GM21526 (cell line): ENCODE measurements around the gene RHOG.
"Not testable (repeated sequence)": the region's sequence is repeated elsewhere in the genome, so short reads cannot be mapped to it uniquely, and the experiment has no call there.

Experiments used
- ATAC-seq: cut with Tn5 transposase; IDR thresholded peaks from one replicate; pipeline ENCODE4 v1.9.1; 2021; ENCODE audit warnings: moderate library complexity; ENCODE audit not compliant: unreplicated experiment, low FRiP score

Gene RHOG

GRCh38 chr11:3840870-3841425, at the start of gene RHOG:
Gene RHOG (minus strand): TSS chr11:3840959. CDS start chr11:3828138, 12,821 bp downstream.
- peak; percentile 36 for ATAC-seq

GRCh38 chr11:3890014-3890413, 49.3 kb upstream of the RHOG start:
- no peak for ATAC-seq

DNA sequence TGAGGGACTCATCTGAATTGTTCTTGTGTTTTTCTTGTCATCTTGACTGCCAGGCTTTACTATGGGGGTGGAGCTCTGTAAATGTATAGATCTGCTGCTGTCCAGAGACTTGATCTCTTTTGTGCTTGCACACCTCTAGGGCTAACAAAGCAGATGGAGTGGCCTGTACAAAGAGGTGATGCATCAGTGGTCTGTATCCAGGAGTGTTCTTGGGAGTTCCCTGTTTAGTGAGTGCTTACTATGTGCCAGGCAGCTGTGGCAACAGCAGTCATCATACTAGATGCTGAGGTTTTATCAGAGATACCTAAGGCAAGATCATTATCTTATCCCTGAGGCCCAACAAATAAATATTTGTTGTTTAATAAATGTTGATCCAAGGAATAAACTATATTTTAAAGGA, 48.1 kb upstream of the RHOG start:
- ATAC-seq, result no peak

DNA sequence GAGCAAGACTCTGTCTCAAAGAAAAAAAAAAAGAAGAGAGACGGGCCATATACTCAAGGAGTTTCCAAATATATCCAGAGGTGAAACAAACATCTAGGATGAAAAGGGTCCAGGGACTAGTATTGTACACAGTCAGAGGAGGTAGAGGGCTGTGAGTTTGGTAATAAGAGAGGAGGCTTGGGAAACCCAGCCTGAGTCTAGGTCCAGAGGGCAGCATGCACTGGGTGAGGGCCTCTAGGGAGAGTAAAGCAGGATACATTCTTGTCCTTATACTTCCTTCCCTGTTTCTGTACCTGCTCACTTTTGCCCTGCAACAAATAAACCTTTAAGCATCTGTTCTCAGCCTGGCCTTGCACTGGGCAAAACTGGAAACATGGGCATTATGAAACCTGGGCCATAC, 46.2 kb upstream of the RHOG start:
- ATAC-seq, result no peak

GRCh38 chr11:3885855-3886254, 45.1 kb upstream of the RHOG start:
- ATAC-seq, result no peak

GRCh38 chr11:3882655-3883054, 41.9 kb upstream of the RHOG start:
- no peak for ATAC-seq

DNA sequence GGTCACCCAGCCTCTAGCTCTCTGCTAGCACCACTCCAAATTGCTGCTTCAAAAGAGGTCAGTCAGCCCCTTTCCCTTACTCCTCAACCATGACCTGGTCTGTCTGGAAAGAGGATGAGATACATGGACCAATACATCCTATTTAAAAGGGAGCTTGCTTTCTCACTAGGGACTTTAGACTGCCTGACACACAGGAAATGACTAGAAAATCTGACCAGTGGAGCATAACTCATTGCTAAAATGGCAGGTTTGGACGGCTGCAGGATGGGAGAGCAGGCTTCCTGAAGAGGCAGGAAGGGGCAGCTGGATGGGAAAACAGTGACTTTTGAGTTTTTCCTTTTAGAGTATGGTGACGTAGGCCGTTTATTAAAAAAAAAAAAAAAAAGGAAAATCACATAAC, 40.0 kb upstream of the RHOG start:
- ATAC-seq, result no peak

DNA sequence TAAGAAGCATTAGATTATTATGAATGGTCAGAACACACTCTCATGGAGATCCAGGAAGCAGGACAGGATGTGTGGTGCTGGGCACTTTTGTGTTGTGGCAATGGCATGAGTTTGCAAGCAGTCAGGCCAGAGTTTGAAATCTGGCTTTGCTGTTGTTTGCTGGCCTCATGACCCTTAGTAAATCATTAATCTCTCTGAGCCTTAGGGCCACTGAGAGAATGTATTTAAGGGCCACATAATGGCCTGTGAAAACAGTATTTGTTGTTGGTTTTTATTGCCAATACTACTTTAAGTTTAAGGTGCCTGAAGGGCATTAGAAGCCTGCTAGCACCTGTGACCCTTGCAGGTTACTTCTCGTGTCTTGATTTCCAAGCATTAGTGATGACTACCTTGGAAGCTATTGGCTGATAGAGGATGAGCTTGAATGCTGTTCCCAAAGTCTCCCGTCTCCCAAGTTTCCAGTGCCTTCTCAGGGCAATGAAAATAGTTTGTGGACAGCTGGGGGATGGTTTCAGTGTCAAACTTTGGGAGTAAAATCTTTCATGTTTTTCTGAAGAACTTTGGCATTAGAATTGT, 39.3 kb upstream of the RHOG start:
- no peak for ATAC-seq

DNA sequence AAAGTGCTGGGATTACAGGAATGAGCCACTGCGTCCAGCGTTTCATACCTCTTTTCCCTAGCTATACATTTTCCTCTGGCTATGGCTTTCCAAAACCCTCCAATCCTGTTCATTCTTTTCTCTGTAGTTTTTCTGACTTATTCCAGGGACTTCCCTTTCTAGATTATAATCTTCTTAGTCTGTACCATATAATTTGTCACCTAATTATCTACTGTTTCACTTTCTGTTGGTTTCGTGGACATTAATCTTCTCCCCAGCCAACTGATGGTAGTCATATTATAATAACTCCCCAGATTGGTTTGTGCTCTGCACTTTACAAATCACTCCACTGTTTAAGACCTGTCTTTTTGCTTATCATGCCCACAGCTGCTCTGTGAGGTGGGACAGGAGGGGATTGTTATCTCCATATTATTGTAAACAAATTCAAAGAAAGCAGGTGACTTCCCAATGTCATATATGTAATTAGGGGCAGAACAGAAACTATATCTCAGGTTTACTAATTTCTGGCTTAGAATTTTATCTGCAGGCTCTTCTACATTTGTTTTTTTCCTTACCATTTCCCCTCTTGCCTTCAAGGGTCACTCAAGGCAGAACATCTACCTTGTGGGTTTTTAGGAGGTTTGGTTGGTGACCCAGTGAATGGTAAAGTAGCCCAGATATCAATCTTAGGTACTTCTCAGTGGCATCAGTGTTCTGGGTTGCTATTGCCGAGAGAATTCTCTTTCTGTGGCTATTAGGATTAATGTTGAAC, 38.6 kb upstream of the RHOG start:
- no peak for ATAC-seq

DNA sequence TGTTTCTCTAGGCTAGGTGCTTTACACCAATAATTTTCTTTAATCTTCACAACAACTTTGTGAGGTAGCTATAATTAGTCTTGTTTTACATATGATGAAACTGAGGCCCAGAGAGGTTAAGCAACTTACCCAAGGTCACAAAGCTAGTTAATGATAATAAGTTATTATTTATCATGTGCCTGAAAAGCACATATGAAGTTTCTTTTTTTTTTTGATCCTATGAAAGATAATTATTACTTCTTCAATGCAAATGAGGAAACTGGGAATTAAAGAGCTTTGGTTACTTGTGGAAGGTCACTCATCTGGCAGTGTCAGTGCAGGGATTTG, 37.5 kb upstream of the RHOG start:
- ATAC-seq, result no peak

DNA sequence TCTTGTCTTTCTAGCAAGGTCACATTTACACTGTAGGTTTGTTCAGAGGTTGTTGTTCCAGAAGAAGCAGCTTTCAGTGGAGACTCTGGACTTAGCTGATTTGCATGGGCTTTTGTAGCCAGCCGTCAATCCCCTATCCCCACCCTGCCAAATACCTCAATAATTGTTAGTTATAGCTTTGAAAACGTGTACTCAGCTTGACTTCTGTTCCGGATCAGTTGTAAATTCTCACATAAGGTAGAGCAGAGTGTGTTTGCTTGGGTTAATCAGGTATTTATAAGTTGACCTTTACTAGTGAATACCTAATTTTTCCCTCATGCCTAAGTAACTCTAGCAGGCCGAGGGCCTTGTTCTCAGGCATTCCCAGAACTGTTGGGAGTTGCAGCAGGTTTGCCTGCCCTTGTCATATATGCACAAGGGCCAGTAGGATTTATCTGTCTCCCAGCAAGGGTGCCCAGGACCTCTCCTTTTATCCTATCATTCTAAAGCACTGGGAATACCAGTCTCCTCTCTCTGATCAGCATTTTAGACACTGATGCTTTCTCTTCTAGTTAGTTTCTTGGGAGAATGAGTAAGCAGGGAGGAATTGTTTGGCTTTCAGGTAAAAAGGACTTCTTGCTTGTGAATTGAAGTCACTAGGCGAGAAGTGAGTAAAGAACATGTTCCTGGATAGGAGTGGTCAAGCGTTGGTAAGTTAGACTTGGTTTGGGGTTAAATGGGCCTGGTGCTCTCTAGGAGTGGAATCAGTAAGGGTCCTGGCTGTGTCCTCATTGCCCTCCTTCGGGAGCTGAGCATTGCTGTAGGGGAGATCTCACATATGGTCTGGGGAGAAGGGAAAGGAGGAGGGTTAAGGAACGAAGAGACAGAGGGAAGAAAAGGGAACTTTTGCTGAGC, 36.9 kb upstream of the RHOG start:
- ATAC-seq, result no peak

DNA sequence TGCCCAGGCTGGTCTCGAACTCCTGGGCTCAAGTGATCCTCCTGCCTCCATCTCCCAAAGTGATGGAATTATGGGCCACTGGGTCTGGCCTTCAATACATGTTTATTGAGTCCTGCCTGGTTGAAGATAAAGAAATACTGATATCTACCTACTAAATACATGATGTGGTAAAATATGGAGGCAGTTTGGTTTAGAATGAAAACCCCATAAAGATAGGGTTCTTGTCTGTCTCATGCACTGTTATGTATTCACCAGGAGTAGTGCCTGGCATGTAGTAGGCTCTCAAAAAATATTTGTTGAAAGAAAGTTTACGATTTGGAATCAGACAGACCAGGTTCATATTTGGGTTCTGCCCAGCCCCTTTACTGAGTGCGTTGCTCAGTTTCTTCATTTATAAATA, 35.9 kb upstream of the RHOG start:
- no peak for ATAC-seq

- no peak for ATAC-seq
Observed at GRCh38 chr11:3873712-3874349, 33.1 kb upstream of the RHOG start.

DNA sequence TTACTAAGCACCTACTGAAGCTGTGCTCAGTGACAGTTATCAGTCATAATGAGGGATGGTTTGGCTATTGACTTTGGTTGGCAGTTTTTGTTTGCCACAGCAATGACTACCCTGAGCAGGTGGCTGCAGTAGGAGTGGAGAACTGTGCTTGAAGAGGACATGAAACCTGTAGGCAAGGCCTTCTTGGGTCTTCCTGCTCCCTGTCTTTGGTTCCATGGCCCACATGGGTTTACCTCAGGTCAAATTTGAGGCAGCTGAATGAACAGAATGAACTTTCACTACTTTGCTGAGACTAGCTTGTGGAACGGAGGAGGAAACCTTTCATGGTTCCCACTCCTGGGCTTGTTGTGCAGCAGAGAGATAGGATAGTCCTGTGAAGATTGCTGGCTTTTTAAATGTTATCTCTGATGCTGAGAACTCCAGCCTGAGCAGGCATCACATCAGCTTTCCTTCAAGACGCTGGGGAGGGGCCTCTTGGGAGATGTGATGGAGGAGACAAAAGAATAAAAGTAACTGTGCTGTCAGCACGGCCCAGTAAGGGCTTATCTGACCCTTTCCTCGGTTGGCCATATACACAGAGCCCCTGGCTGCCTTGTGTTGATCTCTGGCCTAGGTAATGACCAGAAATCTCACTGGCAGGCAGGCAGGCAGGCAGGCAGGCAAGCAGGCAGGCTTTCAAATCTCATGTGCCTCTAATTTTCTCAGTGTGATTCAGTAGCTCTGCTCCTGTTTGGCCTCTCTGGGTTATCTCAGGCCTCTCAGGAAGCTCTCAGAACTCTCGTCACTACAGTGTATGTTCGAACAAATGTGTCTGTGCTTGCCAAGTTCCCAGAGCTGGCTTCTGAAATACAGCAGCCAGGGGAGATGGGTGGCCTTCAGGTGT, 26.7 kb upstream of the RHOG start:
- peak; percentile 47 for ATAC-seq

DNA sequence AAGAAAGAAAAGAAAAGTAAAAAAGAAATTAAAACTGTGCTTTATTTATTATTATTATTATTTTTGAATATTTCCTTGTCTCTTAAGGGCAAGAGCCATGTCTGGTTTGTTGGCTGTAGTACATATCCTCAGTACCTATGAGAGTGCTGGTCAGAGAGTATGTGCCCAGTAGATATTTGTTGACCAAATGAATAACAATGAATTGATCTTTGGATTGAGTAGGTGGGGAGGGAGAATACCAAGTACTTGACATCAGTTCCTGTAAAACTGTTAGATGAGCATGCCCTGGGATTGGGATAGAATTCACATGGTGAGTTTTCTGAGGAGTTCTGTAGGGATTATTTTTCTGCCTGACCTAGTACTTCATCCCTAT, 26.1 kb upstream of the RHOG start:
- ATAC-seq, result no peak

GRCh38 chr11:3866206-3866605, 25.4 kb upstream of the RHOG start:
- ATAC-seq, result peak; percentile 42

GRCh38 chr11:3865388-3866193, 24.8 kb upstream of the RHOG start:
- ATAC-seq, result no peak

- no peak for ATAC-seq
Observed at GRCh38 chr11:3861683-3862082, 20.9 kb upstream of the RHOG start.

- ATAC-seq, result not testable (repeated sequence)
Observed at GRCh38 chr11:3860898-3861393, 20.2 kb upstream of the RHOG start.
